ENCODE measurements around the gene UBR1.

DNA sequence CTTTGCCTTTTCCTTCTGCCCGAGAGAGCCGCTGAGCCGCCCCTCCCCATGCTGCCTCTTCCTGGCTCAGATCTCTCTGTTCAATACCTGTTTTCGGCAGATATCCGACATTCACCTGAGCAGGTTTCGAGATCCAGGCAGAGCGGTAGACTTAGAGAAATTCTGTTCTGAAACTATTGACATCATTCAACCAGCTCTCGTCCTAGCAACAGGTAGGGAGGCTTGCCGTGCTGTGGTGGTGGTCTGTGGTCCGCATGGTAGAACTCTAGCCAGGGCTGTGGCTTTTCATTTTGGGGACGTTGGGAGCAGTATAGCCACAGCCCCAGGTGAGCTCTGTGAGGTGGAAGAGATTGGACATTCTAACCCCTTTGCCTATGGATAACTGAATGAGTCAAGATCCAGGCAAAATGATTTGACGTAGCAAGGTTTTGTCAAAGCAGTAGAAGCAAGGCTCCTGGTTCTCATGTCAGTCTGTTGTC is 28.4 kb upstream of the UBR1 start:
- no peak for TF ChIP-seq POLR2A (IDR thresholded peaks at IDR 0.05)
- TF ChIP-seq, protein P1, sequence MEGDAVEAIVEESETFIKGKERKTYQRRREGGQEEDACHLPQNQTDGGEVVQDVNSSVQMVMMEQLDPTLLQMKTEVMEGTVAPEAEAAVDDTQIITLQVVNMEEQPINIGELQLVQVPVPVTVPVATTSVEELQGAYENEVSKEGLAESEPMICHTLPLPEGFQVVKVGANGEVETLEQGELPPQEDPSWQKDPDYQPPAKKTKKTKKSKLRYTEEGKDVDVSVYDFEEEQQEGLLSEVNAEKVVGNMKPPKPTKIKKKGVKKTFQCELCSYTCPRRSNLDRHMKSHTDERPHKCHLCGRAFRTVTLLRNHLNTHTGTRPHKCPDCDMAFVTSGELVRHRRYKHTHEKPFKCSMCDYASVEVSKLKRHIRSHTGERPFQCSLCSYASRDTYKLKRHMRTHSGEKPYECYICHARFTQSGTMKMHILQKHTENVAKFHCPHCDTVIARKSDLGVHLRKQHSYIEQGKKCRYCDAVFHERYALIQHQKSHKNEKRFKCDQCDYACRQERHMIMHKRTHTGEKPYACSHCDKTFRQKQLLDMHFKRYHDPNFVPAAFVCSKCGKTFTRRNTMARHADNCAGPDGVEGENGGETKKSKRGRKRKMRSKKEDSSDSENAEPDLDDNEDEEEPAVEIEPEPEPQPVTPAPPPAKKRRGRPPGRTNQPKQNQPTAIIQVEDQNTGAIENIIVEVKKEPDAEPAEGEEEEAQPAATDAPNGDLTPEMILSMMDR (IDR thresholded peaks at IDR 0.05) = no peak
